Gastrocnemius medialis (tissue), 4 donors: ENCODE measurements around the gene TMEM107.

Experiments used
- CTCF ChIP-seq, 5 experiments: fragments of 450-650 bp in 3 of 5; fragments of 200-600 bp in 2 of 5; sonication (generic) in 2 of 5; IDR thresholded peaks in 4 of 5; conservative IDR thresholded peaks in 1 of 5; 1 replicate in 4 of 5; 2 replicates in 1 of 5; pipeline ENCODE4 v1.5.1; 2016 to 2019; ENCODE audit warnings: antibody characterized with exemption in 5 of 5, mild to moderate bottlenecking in 3 of 5, moderate library complexity in 3 of 5
- POLR2A ChIP-seq, 2 donors: fragments of 450-650 bp; IDR thresholded peaks; one replicate each; pipeline ENCODE4 v1.6.1; 2017; ENCODE audit warnings: antibody characterized with exemption in 2 of 2, mild to moderate bottlenecking in 2 of 2, moderate library complexity in 2 of 2

DNA sequence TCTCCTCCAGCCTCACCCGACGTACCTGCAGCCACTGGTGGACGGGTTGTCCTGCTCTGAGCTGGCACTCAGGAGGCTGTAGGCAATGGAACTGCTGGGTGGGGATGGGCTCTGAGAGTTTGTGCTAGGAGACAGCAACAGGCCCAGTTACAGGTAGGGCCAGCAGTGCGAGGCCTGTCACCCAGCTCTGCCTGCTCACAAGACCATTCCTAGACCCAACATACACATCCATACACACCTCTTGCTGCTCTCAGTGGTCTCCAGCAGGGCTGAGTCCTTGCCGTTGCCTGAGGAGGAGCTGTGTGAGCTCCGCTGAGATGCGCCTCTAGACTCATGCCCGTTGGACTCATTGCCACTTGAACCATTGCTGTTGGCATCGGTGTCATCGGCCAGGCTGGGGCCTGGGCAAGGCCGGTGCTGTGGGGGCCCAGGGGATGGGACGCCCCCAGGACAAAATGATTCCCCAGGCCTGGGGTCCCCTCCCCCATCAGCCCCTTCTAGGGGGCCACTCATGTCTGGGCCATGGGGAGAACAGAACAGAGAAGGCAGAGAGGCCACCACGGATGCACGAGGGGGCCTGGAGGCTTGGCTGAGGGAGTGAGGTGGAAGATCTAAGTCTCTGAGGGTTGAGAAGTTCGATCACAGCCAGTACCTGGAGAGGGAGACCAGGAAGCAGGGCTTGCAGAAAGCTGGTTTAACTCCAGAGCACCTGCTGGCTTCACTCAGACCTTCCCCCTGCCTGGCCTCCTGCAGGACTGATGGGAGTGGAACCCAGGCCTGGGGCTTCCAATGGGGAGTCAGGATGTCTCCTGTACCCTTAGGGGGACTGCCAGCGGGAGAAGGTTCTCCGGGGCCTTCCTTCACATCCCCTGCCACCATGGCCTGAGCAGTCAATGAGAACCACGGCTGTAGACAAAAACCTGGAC, 25.7 kb downstream of the TMEM107 start:
- TF ChIP-seq CTCF (IDR thresholded peaks at IDR 0.05 in 4 of 5, conservative IDR thresholded peaks at IDR 0.05 in 1 of 5) (no peak), POLR2A (IDR thresholded peaks at IDR 0.05) (no peak)
